Measurements from ENCODE around the gene CAPRIN1.

- TF ChIP-seq ELF1 (IDR thresholded peaks at IDR 0.05) (no peak), IRF3 (IDR thresholded peaks at IDR 0.05; ENCODE audit: low read depth, low read length) (no peak), SMC3 (IDR thresholded peaks at IDR 0.05; ENCODE audit: low read depth, low read length) (no peak), NRF1 (IDR thresholded peaks at IDR 0.05; ENCODE audit: low read depth, low read length) (no peak), CTCF (IDR thresholded peaks at IDR 0.05) (no peak), USF2 (IDR thresholded peaks at IDR 0.05; ENCODE audit: borderline replicate concordance, low read depth, low read length) (no peak), FOXJ3 (CRISPR knock-in tag; IDR thresholded peaks at IDR 0.05) (no peak), CHD2 (IDR thresholded peaks at IDR 0.05; ENCODE audit: low read length, partially characterized antibody) (no peak), JUND (IDR thresholded peaks at IDR 0.05) (no peak), MXI1 (IDR thresholded peaks at IDR 0.05; ENCODE audit: low read depth, low read length) (no peak), SIN3A (IDR thresholded peaks at IDR 0.05; ENCODE audit: borderline replicate concordance, low read depth, low read length) (no peak)
Measured at GRCh38 chr11:34049028-34049427, 2.5 kb upstream of the CAPRIN1 start.
